SU-DHL-6 (cell line): ENCODE data around the gene SCRT2.

ENCODE experiments used
- H2AFZ ChIP-seq: fragments of 200-600 bp; sonication (generic); 2 replicates; pipeline ENCODE4 v1.6.1; 2014; ENCODE audit warnings: low read depth, mild to moderate bottlenecking, moderate library complexity, mixed read lengths, antibody characterized with exemption, low read length; ENCODE audit not compliant: severe bottlenecking
- H3F3A ChIP-seq: fragments of 200-600 bp; shearing (Covaris generic); 2 replicates; pipeline ENCODE4 v1.6.0; 2016; ENCODE audit warnings: antibody characterized with exemption, mild to moderate bottlenecking; ENCODE audit not compliant: insufficient read depth
- H3K27ac ChIP-seq: fragments of 200-600 bp; sonication (generic); 2 replicates; pipeline ENCODE4 v1.5.1; 2016; ENCODE audit warnings: low read depth, mild to moderate bottlenecking, low read length, moderate library complexity, mixed read lengths
- H3K27me3 ChIP-seq: fragments of 200-600 bp; sonication (generic), shearing (Covaris generic); 2 replicates; pipeline ENCODE4 v1.6.0; 2014; ENCODE audit warnings: mild to moderate bottlenecking, low read length
- H3K36me3 ChIP-seq: fragments of 200-600 bp; sonication (generic); 2 replicates; pipeline ENCODE4 v1.6.1; 2014; ENCODE audit warnings: mild to moderate bottlenecking, low read length, mixed read lengths
- H3K4me2 ChIP-seq: fragments of 300-600, 200-600 bp; shearing (Covaris generic), sonication (generic); 2 replicates; pipeline ENCODE4 v1.6.0; 2014; ENCODE audit warnings: low read length, low read depth, mild to moderate bottlenecking; ENCODE audit not compliant: poor library complexity, severe bottlenecking
- H3K4me3 ChIP-seq: fragments of 200-600 bp; sonication (generic); 2 replicates; pipeline ENCODE4 v1.5.1; 2014; ENCODE audit warnings: antibody characterized with exemption, low read length, mild to moderate bottlenecking, mixed read lengths; ENCODE audit not compliant: insufficient read depth, poor library complexity, severe bottlenecking
- H3K79me2 ChIP-seq: fragments of 200-600 bp; sonication (generic); 2 replicates; pipeline ENCODE4 v1.6.1; 2014; ENCODE audit warnings: mild to moderate bottlenecking, low read length, moderate library complexity; ENCODE audit not compliant: insufficient read depth
- H3K9ac ChIP-seq: fragments of 200-600 bp; sonication (generic); 2 replicates; pipeline ENCODE4 v1.7.0; 2014; ENCODE audit warnings: mild to moderate bottlenecking, low read length
- H3K9me2 ChIP-seq: fragments of 200-600 bp; sonication (generic); replicated peaks from 2 replicates; pipeline ENCODE4 v1.6.1; 2014; ENCODE audit warnings: low read length; ENCODE audit not compliant: insufficient read depth
- H3K9me3 ChIP-seq: fragments of 200-600 bp; sonication (generic); 2 replicates; pipeline ENCODE4 v1.6.1; 2014; ENCODE audit warnings: low read length, mixed read lengths; ENCODE audit not compliant: insufficient read depth
- H4K20me1 ChIP-seq: fragments of 200-600 bp; sonication (generic); 2 replicates; pipeline ENCODE4 v1.6.1; 2014; ENCODE audit warnings: low read depth, mild to moderate bottlenecking, antibody characterized with exemption, low read length, moderate library complexity, mixed read lengths
- EZH2phosphoT487 ChIP-seq: fragments of 200-600 bp; sonication (generic), shearing (Covaris generic); conservative IDR thresholded peaks from 2 replicates; pipeline ENCODE4 v1.6.1; 2018; ENCODE audit warnings: mild to moderate bottlenecking, antibody characterized with exemption, low read length, moderate library complexity, mixed read lengths
- TF ChIP-seq, protein P1 (sequence below): fragments of 200-600 bp; sonication (generic); IDR thresholded peaks from one replicate; pipeline ENCODE4 v1.5.1; 2017; ENCODE audit warnings: antibody characterized with exemption, mild to moderate bottlenecking, low read length, moderate library complexity; ENCODE audit not compliant: insufficient read depth, poor library complexity, severe bottlenecking

Gene SCRT2

DNA sequence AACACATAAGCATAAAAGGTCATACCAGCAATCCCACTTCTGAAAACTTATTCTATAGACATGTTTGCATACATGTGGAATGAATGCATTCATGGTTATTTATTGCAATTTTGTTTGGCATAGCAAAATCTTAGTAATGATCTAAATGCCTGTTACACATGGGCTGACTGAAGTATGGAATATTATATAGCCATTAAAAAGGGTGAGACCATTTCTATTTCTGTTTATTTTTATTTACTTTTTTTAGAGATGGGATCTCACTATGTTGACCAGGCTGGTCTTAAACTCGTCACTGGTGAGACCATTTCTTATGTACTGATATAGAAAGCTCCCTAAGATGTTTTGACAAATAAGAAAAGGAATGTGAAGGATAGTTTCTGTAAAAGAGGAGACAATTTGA is 14.3 kb upstream of the SCRT2 start:
- Histone ChIP-seq H3K4me2 (no peak overlapping the region), H3K4me3 (no peak overlapping the region), H3K9ac (no peak overlapping the region), H3K9me2 (no peaks in the 10 kb centered on the region), H3F3A (no peaks in the 10 kb centered on the region), H2AFZ (no peak overlapping the region), H3K27me3 (no peaks in the 10 kb centered on the region), H3K27ac (no peak overlapping the region), H3K36me3 (no peaks in the 10 kb centered on the region), H3K79me2 (no peaks in the 10 kb centered on the region), H4K20me1 (no peaks in the 10 kb centered on the region), H3K9me3 (no peaks in the 10 kb centered on the region)
- TF ChIP-seq, protein P1, sequence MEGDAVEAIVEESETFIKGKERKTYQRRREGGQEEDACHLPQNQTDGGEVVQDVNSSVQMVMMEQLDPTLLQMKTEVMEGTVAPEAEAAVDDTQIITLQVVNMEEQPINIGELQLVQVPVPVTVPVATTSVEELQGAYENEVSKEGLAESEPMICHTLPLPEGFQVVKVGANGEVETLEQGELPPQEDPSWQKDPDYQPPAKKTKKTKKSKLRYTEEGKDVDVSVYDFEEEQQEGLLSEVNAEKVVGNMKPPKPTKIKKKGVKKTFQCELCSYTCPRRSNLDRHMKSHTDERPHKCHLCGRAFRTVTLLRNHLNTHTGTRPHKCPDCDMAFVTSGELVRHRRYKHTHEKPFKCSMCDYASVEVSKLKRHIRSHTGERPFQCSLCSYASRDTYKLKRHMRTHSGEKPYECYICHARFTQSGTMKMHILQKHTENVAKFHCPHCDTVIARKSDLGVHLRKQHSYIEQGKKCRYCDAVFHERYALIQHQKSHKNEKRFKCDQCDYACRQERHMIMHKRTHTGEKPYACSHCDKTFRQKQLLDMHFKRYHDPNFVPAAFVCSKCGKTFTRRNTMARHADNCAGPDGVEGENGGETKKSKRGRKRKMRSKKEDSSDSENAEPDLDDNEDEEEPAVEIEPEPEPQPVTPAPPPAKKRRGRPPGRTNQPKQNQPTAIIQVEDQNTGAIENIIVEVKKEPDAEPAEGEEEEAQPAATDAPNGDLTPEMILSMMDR, result no peak
- TF ChIP-seq EZH2phosphoT487, result no peak

- no peak overlapping the region for H3K4me3 ChIP-seq
- H3K9me3 ChIP-seq, result no peaks in the 10 kb centered on the region
- no peaks in the 10 kb centered on the region for H3K79me2 ChIP-seq
- no peaks in the 10 kb centered on the region for H3K36me3 ChIP-seq
- no peak overlapping the region for H3K9ac ChIP-seq
- no peaks in the 10 kb centered on the region for H4K20me1 ChIP-seq
- no peak overlapping the region for H2AFZ ChIP-seq
- H3F3A ChIP-seq, result no peaks in the 10 kb centered on the region
- H3K4me2 ChIP-seq, result no peak overlapping the region
- no peaks in the 10 kb centered on the region for H3K9me2 ChIP-seq
- no peaks in the 10 kb centered on the region for H3K27me3 ChIP-seq
- TF ChIP-seq, protein P1, result no peak
- no peak for TF ChIP-seq EZH2phosphoT487
- H3K27ac ChIP-seq, result no peak overlapping the region
Measured at GRCh38 chr20:689348-689747, 13.7 kb upstream of the SCRT2 start.

DNA sequence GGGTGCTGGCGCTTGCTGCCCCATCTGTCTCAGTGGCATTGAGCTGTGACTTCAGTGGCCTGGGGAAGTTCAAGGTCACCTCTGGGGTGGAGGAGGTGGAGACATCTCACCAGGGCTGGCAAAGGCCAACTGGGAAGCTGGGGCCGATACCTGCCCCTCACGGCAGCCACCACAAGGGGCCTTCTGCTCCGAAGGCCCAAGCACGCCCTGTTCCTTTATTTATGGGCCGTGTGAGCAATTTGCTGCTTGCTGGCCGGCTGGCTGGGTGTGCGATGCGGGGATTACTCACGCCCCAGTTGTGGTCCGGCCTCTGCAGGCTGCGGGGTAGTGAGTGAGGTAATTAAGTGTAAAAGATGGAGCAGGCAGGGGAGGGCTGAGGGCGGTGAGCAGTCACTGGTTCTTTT is 13.2 kb upstream of the SCRT2 start:
- H3K36me3 ChIP-seq, result no peaks in the 10 kb centered on the region
- no peaks in the 10 kb centered on the region for H3K79me2 ChIP-seq
- no peak overlapping the region for H2AFZ ChIP-seq
- H3F3A ChIP-seq, result no peaks in the 10 kb centered on the region
- no peaks in the 10 kb centered on the region for H3K9me3 ChIP-seq
- no peak overlapping the region for H3K4me3 ChIP-seq
- H4K20me1 ChIP-seq, result no peaks in the 10 kb centered on the region
- H3K27ac ChIP-seq, result no peak overlapping the region
- H3K9ac ChIP-seq, result no peak overlapping the region
- no peak for TF ChIP-seq EZH2phosphoT487
- TF ChIP-seq, protein P1, result no peak
- H3K27me3 ChIP-seq, result no peaks in the 10 kb centered on the region
- H3K4me2 ChIP-seq, result no peak overlapping the region
- H3K9me2 ChIP-seq, result no peaks in the 10 kb centered on the region
